ENCODE results near the gene GRB10.

DNA sequence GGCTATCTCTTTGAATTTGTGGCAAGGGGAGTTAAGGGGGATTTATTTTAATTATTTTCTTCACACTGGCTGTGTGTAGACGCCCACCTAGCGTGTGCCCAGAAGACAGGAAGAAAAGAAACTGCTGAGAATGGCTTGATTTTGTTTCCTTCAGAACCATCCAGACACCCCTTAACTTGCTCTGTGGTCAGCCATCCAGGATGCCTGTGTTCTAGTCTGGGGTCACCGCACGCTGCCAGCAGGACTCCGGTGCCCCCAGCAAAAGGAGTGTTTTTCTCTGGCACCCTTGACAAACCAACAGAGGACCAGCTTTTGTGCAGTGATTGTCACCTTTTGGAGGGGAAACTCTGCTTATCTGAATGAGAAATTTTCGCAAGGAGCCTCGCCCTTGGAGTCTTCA lies 222.8 kb downstream of the GRB10 start:
- no peak for TF ChIP-seq CTCF (IDR thresholded peaks at IDR 0.05 in 4 of 5, conservative IDR thresholded peaks at IDR 0.05 in 1 of 5)
- TF ChIP-seq POLR2A (IDR thresholded peaks at IDR 0.05) = no peak
